Pancreas (tissue), 10 donors: Measurements from ENCODE around the gene ADK. TPM values are rescaled to one million over a fixed set of nuclear protein-coding genes. Genes with fewer than 3 reads are reported as not detected.
"Not testable (repeated sequence)": the region's sequence is repeated elsewhere in the genome, so short reads cannot be mapped to it uniquely, and the experiment has no call there.

ENCODE experiments used
- ATAC-seq, 4 donors: fragments of 200-7000 bp; cut with Tn5 transposase; one replicate each; pipeline versions ENCODE4 v1.8.0 to v1.9.1; 2020; ENCODE audit warnings: mild to moderate bottlenecking in 4 of 4, moderate library complexity in 4 of 4
- DNase-seq, 6 donors: peaks; one replicate each; pipeline ENCODE4 v3.0.0-alpha.2; 2020
- FAIRE-seq: peaks from 2 replicates; lab custom pipeline; 2012; peaks lifted over from hg19 to GRCh38; lab: Jason Lieb, UNC
- H3K27ac ChIP-seq, 4 donors: fragments of 200-600 bp; sonication (generic); 1 replicate in 3 of 4; 2 replicates in 1 of 4; pipeline versions ENCODE4 v1.5.0 to v1.8.0; 2020
- H3K27me3 ChIP-seq, 4 donors: fragments of 200-600 bp; one replicate each; pipeline ENCODE4 v1.8.0; 2021
- H3K36me3 ChIP-seq, 3 donors: fragments of 200-600 bp; sonication (generic) in 1 of 3; one replicate each; pipeline versions ENCODE4 v1.5.0 to v1.8.0; 2020 to 2021
- H3K4me1 ChIP-seq, 3 donors: fragments of 200-600 bp; one replicate each; pipeline ENCODE4 v1.8.0; 2021
- H3K4me3 ChIP-seq, 4 donors: fragments of 200-600 bp; sonication (generic) in 2 of 4; one replicate each; pipeline versions ENCODE4 v1.5.0 to v1.8.0; 2020 to 2021
- H3K9me3 ChIP-seq, 4 donors: fragments of 200-600 bp; one replicate each; pipeline ENCODE4 v1.8.0; 2021
- WGBS, 2 donors: extraction: QIAGEN DNeasy Blood & Tissue Kit; methylation state at CpG; one replicate each; pipeline ENCODE4 v1.1.7; 2013; 5-methylcytosine and 5-hydroxymethylcytosine counted together
- intact Hi-C, 3 donors: fragments of 100-400 bp; cut with DNase I; formaldehyde crosslinking; loops; one replicate each; pipeline versions ENCODE4 v1.11.1 to v1.14.2; 2022
- polyA plus RNA-seq, 2 donors: library from polyadenylated mRNA; stranded (reverse); fragments of 200-250 nt; gene quantifications; one replicate each; pipeline ENCODE4 v1.2.3, GENCODE V29; 2013
- total RNA-seq, 6 donors: library from RNA; stranded (reverse); fragmentation: NEBNext Ultra II Directional in 4 of 6; extraction: Animal tissue kit (Norgen Biotek cat#: 25700) in 4 of 6; gene quantifications; one replicate each; pipeline versions ENCODE4 v1.2.1 to v1.2.4, GENCODE V29; 2021 to 2023
- TF ChIP-seq, protein P1 (sequence below), 4 donors: fragments of 200-600 bp; sonication (generic) in 3 of 4; IDR thresholded peaks; one replicate each; pipeline versions ENCODE4 v1.5.0 to v1.8.0; 2021; ENCODE audit warnings: antibody characterized with exemption in 4 of 4
- donor health status: healthy with polysubstance abuse.
- donor health status: DM: no; HTN: no; CAD: no; lungs with moderate emphysema.
- donor health status: DM: no; HTN: no; CAD: no.
- donor health status: control.
- donor health status: control.
- donor health status: Bipolar disorder and iron deficiency.
- donor health status: DM: yes; HTN: yes; CAD: no.
- donor health status: DM: no; HTN: no; CAD: no.
- donor health status: DM: no; HTN: no; CAD: no.
- donor health status: DM: yes; HTN: yes; CAD: no.

ADK gene
- total and polyA plus RNA-seq, 8 donors = 6.5 to 17.3 (median 13.4) TPM

DNA sequence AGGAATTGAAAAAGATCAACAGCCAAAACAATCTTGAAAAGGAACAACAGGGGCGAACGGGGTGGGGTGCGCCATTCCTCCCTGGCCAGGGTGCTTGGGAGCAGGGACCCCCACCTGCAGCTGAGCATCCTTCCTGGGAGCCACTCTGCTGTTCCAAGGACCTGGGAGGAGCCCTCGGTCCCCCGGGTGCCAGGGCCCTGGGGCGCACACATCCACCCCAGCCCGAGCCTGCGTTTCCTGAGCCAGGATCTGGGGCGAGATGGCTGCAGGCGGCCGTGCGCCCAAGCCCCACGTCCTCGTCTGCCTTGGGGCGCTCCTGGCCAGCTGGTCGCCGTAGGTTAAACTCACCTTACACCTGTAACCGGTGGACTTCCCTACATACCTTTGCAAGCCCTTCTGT, 11.0 kb upstream of the ADK start:
- TF ChIP-seq, protein P1, sequence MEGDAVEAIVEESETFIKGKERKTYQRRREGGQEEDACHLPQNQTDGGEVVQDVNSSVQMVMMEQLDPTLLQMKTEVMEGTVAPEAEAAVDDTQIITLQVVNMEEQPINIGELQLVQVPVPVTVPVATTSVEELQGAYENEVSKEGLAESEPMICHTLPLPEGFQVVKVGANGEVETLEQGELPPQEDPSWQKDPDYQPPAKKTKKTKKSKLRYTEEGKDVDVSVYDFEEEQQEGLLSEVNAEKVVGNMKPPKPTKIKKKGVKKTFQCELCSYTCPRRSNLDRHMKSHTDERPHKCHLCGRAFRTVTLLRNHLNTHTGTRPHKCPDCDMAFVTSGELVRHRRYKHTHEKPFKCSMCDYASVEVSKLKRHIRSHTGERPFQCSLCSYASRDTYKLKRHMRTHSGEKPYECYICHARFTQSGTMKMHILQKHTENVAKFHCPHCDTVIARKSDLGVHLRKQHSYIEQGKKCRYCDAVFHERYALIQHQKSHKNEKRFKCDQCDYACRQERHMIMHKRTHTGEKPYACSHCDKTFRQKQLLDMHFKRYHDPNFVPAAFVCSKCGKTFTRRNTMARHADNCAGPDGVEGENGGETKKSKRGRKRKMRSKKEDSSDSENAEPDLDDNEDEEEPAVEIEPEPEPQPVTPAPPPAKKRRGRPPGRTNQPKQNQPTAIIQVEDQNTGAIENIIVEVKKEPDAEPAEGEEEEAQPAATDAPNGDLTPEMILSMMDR (IDR thresholded peaks at IDR 0.05) = no peak
- peaks cover 4 to 7% (median 6%) of the 10 kb centered on the region in 3 donors for H3K4me1 ChIP-seq
- intact Hi-C loops = no loop called here
- DNase-seq = peak in 1 of 6 donors; percentile 54
- no peak for ATAC-seq
- H3K4me3 ChIP-seq = no peak overlapping the region
- H3K27ac ChIP-seq = no peak overlapping the region
- no peaks in the 10 kb centered on the region for H3K9me3 ChIP-seq
- H3K36me3 ChIP-seq = peaks cover 0 to 27% (median 5%) of the 10 kb centered on the region in 3 donors
- 95 to 98% methylated on average over 17 to 18 of the region's 18 CpGs for WGBS, 2 donors
- no peaks in the 10 kb centered on the region for H3K27me3 ChIP-seq
- FAIRE-seq = no peak

DNA sequence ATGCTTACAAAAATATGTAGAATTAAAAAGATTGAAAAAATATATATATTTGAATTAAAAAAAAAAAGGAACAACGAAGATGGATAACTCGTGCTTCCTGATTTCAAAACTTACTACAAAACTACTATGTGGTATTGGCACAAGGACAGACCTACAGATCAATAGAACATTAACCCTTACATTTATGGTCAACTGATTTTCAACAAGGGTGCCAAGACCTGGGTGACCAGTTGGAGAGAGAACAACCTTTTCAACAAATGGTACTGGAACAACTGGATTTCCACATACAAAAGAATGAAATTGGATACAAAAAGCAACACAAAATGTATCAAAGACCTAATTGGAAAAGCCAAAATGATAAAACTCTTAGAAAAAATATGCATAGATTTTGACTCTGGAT, 10.5 kb upstream of the ADK start:
- TF ChIP-seq, protein P1 (IDR thresholded peaks at IDR 0.05) = no peak
- no peak for ATAC-seq
- H3K27me3 ChIP-seq = no peaks in the 10 kb centered on the region
- intact Hi-C loops = no loop called here
- no peak overlapping the region for H3K27ac ChIP-seq
- 7 to 12% methylated on average over 2 of the region's 2 CpGs for WGBS, 2 donors
- H3K4me3 ChIP-seq = no peak overlapping the region
- no peak for FAIRE-seq
- H3K4me1 ChIP-seq = peaks cover 0 to 7% (median 6%) of the 10 kb centered on the region in 3 donors
- no peak for DNase-seq
- no peaks in the 10 kb centered on the region for H3K9me3 ChIP-seq
- H3K36me3 ChIP-seq = peaks cover 0 to 26% (median 5%) of the 10 kb centered on the region in 3 donors

DNA sequence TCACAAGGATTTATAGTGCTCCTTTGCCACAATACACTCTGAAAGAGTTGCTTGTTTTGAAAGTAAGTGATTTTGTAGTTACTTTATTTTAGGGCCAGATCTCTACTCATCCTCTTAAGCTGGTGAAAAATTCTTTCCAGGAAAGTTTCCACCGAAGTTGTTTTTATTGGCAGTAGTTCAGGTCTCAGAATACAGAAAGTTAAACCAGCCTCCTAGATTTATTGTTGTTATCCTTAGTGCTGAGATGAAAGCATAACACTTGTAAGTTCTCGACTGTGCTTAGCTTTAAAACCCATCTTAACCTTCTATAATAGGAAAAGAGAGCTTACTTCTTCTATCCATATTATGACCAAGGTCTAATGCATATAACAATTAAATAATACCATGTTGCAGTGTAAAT, 5.9 kb upstream of the ADK start:
- peak in 1 of 4 donors; percentile 64 for ATAC-seq
- intact Hi-C loops = no loop called here

DNA sequence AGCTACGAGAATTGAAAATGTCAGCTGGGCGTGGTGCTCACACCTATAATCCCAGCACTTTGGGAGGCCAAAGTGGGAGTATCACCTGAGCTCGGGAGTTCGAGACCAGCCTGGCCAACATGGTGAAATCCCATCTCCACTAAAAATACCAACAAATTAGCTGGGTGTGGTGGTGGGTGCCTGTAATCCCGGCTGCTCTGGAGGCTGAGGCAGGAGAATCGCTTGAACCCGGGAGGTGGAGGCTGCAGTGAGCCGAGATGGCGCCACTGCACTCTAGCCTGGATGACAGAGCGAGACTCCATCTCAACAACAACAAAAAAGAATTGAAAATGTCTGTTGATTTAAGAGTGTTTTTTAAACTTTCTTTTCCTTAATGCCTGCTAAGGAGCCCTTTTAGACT, 4.0 kb upstream of the ADK start:
- DNase-seq, H3K36me3 ChIP-seq, H3K27ac ChIP-seq, H3K4me3 ChIP-seq, intact Hi-C loops, H3K27me3 ChIP-seq, ATAC-seq, H3K9me3 ChIP-seq, FAIRE-seq: not testable (repeated sequence)
- H3K4me1 ChIP-seq = peaks cover 7 to 17% (median 8%) of the 10 kb centered on the region in 3 donors
- WGBS, 2 donors = 97 to 98% methylated on average over 10 of the region's 10 CpGs

More for the DNA sequence above, 5.9 kb upstream of the ADK start:
- Histone ChIP-seq H3K36me3 (no peaks in the 10 kb centered on the region), H3K27me3 (no peaks in the 10 kb centered on the region), H3K27ac (no peak overlapping the region), H3K4me1 (peaks cover 7 to 17% (median 8%) of the 10 kb centered on the region in 3 donors), H3K4me3 (no peak overlapping the region), H3K9me3 (no peaks in the 10 kb centered on the region)
- WGBS, 2 donors = 16 to 22% methylated on average over 2 of the region's 2 CpGs
- DNase-seq (no peak), FAIRE-seq (peak; percentile 94)
- TF ChIP-seq, protein P1 (IDR thresholded peaks at IDR 0.05) = no peak

DNA sequence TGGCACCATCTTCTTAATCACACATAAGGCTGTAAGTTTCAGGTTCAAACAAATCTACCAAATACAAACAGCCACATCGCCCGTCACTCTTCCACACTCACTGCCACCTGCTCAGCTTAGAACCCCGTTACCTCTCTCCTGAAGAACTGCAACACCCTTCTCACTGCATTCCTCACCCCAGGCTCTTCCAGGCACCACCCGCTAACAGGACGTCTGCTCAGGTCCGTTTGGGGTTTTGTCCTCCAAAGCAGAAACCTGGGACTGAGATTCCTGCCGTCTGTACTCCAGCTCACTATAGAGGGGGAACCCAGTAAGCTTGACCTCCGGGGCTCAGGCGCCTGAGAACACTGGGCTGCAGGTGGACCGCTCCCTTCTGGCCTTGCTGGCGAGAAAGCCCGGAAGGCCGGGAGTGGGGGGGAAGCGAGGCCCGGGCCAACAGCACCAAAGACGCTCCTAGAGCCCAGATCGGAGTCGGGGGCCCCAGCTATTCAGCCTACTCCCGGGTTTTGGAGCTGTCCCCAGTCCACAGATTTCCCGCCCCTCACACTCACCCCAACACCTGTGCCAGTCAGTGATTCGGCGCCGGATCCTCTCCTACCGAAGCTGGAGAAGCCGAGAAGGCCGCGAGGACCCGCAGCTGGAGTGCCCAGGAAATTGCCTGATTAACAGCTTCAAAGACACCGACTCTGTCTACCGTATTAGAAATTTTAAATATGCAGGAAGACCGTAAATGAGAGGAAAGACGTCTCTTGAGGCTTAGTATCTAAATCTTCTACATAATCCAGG, 624 bp upstream of the ADK start, which contains the start of gene AP3M1:
AP3M1 (minus strand) TSS at position 625 of the 786 bp plus-strand sequence. CDS start 12,449 bp downstream, outside the sequence.
- no peak for FAIRE-seq
- H3K9me3 ChIP-seq = no peaks in the 10 kb centered on the region
- TF ChIP-seq, protein P1 (IDR thresholded peaks at IDR 0.05) = no peak
- intact Hi-C loops = no loop called here
- H3K27me3 ChIP-seq = no peaks in the 10 kb centered on the region
- H3K27ac ChIP-seq = peak within 1 kb of the TSS; percentile 88 to 96 (median 93)
- peak within 1 kb of the TSS; percentile 65 to 92 (median 82) for H3K4me3 ChIP-seq
- WGBS, 2 donors = 0% methylated on average over 32 of the region's 32 CpGs
- no peaks in the 10 kb centered on the region for H3K36me3 ChIP-seq
- H3K4me1 ChIP-seq = peaks cover 1 to 22% (median 19%) of the 10 kb centered on the region in 3 donors
- DNase-seq = peak; percentile 81 to 91 (median 84)
- peak; percentile 73 to 84 (median 76) for ATAC-seq
